Cortex of kidney (tissue), 1 donor: ENCODE measurements around the gene TMEM178B.
"Not testable (repeated sequence)": the region's sequence is repeated elsewhere in the genome, so short reads cannot be mapped to it uniquely, and the experiment has no call there.

Experiments used
- DNase-seq: peaks from one replicate; lab custom pipeline; 2025; lab: John Stamatoyannopoulos, UW

TMEM178B gene

GRCh38 chr7:141074162-141074991, 513 bp downstream of the TMEM178B start:
- no peak for DNase-seq

- no peak for DNase-seq
These were observed 1.1 kb downstream of the TMEM178B start for GRCh38 chr7:141074997-141075396.

GRCh38 chr7:141076377-141076776, 2.5 kb downstream of the TMEM178B start:
- no peak for DNase-seq

- DNase-seq: no peak
These were observed 5.4 kb downstream of the TMEM178B start for GRCh38 chr7:141079219-141079618.

- not testable (repeated sequence) for DNase-seq
These were observed 15.6 kb downstream of the TMEM178B start for GRCh38 chr7:141089490-141089889.

GRCh38 chr7:141094336-141095070, 20.6 kb downstream of the TMEM178B start:
- DNase-seq: no peak

GRCh38 chr7:141097430-141097829, 23.6 kb downstream of the TMEM178B start:
- DNase-seq: no peak

GRCh38 chr7:141102436-141102835, 28.6 kb downstream of the TMEM178B start:
- DNase-seq: no peak

GRCh38 chr7:141103847-141104429, 30.1 kb downstream of the TMEM178B start:
- DNase-seq: no peak

GRCh38 chr7:141113131-141113530, 39.3 kb downstream of the TMEM178B start:
- DNase-seq: no peak

GRCh38 chr7:141114029-141114664, 40.3 kb downstream of the TMEM178B start:
- DNase-seq: no peak

GRCh38 chr7:141115965-141116364, 42.1 kb downstream of the TMEM178B start:
- DNase-seq: no peak

GRCh38 chr7:141116661-141117060, 42.8 kb downstream of the TMEM178B start:
- not testable (repeated sequence) for DNase-seq

- no peak for DNase-seq
These were observed 44.9 kb downstream of the TMEM178B start for GRCh38 chr7:141118767-141119166.

GRCh38 chr7:141119187-141119586, 45.3 kb downstream of the TMEM178B start:
- DNase-seq: no peak

GRCh38 chr7:141122736-141123135, 48.9 kb downstream of the TMEM178B start:
- no peak for DNase-seq

GRCh38 chr7:141123522-141123921, 49.7 kb downstream of the TMEM178B start:
- no peak for DNase-seq

GRCh38 chr7:141126107-141126506, 52.2 kb downstream of the TMEM178B start:
- DNase-seq: no peak

GRCh38 chr7:141128506-141128905, 54.6 kb downstream of the TMEM178B start:
- no peak for DNase-seq

GRCh38 chr7:141128931-141129330, 55.1 kb downstream of the TMEM178B start:
- DNase-seq: no peak

GRCh38 chr7:141132671-141133070, 58.8 kb downstream of the TMEM178B start:
- DNase-seq: no peak

- no peak for DNase-seq
These were observed 59.8 kb downstream of the TMEM178B start for GRCh38 chr7:141133646-141134045.
